ENCODE measurements around the gene TTC7B. TPM values are rescaled to one million over a fixed set of nuclear protein-coding genes. Genes with fewer than 3 reads are reported as not detected.
A peak's percentile ranks its signal among the peaks of the same experiment; 100 is the strongest.

Gene TTC7B
- total RNA-seq, 1 donor from 2014 or later: 20.6 TPM

DNA sequence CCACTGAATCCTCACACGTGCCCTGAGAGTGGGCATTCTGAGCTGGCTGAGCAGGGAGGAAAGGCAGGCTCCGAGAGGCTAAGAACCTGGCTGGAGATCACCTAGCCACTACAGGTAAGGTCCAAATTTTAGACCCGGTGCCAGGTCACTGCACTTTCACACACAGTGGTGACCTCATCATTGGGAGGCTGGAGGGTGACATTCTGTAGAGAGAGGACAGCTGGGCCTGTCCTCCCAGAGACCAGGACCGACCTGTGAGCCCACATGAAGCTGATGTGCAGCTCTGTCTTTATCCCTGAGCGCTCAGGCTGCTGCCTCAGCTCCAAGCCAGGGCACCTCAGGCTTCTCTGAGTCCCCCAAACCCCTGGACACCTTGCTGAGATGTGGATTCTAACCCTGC, 4.1 kb downstream of the TTC7B start:
- Mint-ChIP-seq H3K4me1 (peaks cover 38% of the 10 kb centered on the region), H3K36me3 (no peaks in the 10 kb centered on the region), H3K4me3 (no peak overlapping the region), H3K27ac (no peak overlapping the region), H3K9me3 (no peaks in the 10 kb centered on the region), H3K27me3 (ENCODE audit: insufficient read depth, low read depth) (peaks cover 7% of the 10 kb centered on the region)
- H3K27ac ChIP-seq: no peak overlapping the region
- peaks cover 18% of the 10 kb centered on the region for H3K27me3 ChIP-seq
- H4K20me1 ChIP-seq (ENCODE audit: low read depth): peaks cover 3% of the 10 kb centered on the region
- no peaks in the 10 kb centered on the region for H3K9me3 ChIP-seq (ENCODE audit: low read depth)
- H3K79me2 ChIP-seq (ENCODE audit: low read depth): no peaks in the 10 kb centered on the region
- H3K4me3 ChIP-seq: no peak overlapping the region
- no peaks in the 10 kb centered on the region for H3F3A ChIP-seq (ENCODE audit: low read depth)
- H2AFZ ChIP-seq (replicated peaks): no peak overlapping the region
- H3K36me3 ChIP-seq: no peaks in the 10 kb centered on the region
- H3K4me1 ChIP-seq: peaks cover 4% of the 10 kb centered on the region
- TF ChIP-seq EZH2phosphoT487 (IDR thresholded peaks at IDR 0.05) (no peak), EZH2 (IDR thresholded peaks at IDR 0.05) (no peak), CTCF (IDR thresholded peaks at IDR 0.05) (no peak)
- H3K9ac ChIP-seq: no peak overlapping the region
- no peak overlapping the region for H3K4me2 ChIP-seq
- no peak for DNase-seq (ENCODE audit: low spot score)

DNA sequence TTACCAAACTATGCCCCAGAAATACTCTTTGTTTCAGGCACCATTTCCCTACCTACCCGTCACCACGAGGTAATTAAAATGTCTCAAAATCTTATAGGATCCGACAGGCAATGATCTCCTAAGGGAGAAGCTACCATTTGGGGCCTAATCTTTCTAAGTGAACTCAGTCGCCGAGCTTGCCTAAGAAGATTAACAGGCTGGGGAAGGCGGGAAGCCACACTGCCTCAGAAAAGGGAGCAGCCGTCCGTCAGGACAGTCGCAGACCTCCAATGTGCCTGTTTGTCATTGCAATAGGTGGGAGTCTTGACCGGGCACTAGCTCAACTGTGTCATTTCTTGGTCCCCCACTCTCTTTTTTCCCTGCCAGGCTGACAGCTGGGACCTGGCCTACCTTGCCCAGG, 4.6 kb downstream of the TTC7B start:
- Histone ChIP-seq H3K79me2 (ENCODE audit: low read depth) (no peaks in the 10 kb centered on the region), H3K4me1 (peaks cover 4% of the 10 kb centered on the region), H3K27ac (no peak overlapping the region), H3F3A (ENCODE audit: low read depth) (no peaks in the 10 kb centered on the region), H3K4me3 (no peak overlapping the region), H3K9me3 (ENCODE audit: low read depth) (no peaks in the 10 kb centered on the region), H4K20me1 (ENCODE audit: low read depth) (peaks cover 3% of the 10 kb centered on the region), H3K27me3 (peaks cover 14% of the 10 kb centered on the region), H3K36me3 (no peaks in the 10 kb centered on the region), H3K4me2 (no peak overlapping the region), H2AFZ (replicated peaks) (no peak overlapping the region), H3K9ac (no peak overlapping the region)
- DNase-seq (ENCODE audit: low spot score): peak; percentile 66
- Mint-ChIP-seq H3K4me1 (peaks cover 39% of the 10 kb centered on the region), H3K9me3 (no peaks in the 10 kb centered on the region), H3K27ac (no peak overlapping the region), H3K4me3 (no peak overlapping the region), H3K27me3 (ENCODE audit: insufficient read depth, low read depth) (peaks cover 7% of the 10 kb centered on the region), H3K36me3 (no peaks in the 10 kb centered on the region)
- TF ChIP-seq EZH2 (IDR thresholded peaks at IDR 0.05) (no peak), CTCF (IDR thresholded peaks at IDR 0.05) (no peak), EZH2phosphoT487 (IDR thresholded peaks at IDR 0.05) (no peak)

DNA sequence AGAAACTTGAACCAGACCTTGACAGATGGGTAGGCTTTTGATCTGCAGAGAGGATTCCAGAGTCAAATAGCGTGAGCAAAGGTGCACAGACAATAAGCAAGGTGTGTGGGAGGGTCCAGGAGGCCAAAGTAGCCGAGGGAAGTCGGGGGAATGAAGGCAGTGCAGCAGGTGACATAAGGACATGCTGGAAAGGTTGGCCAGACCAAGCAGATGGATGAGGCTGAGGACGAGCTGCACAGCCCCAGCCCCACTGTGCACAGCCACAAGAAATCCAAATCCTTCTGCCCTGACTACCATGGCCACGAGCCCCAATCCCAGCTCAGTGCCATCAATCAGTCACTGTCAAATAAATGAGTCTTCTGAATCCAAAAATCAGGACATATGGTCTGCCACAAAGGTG, 5.4 kb downstream of the TTC7B start:
- Histone ChIP-seq H3K4me1 (peaks cover 4% of the 10 kb centered on the region), H2AFZ (replicated peaks) (no peak overlapping the region), H3K27me3 (peaks cover 14% of the 10 kb centered on the region), H3K9ac (no peak overlapping the region), H3F3A (ENCODE audit: low read depth) (no peaks in the 10 kb centered on the region), H3K4me2 (no peak overlapping the region), H3K27ac (no peak overlapping the region), H3K79me2 (ENCODE audit: low read depth) (no peaks in the 10 kb centered on the region), H4K20me1 (ENCODE audit: low read depth) (peaks cover 3% of the 10 kb centered on the region), H3K36me3 (no peaks in the 10 kb centered on the region), H3K9me3 (ENCODE audit: low read depth) (no peaks in the 10 kb centered on the region), H3K4me3 (no peak overlapping the region)
- H3K36me3 Mint-ChIP-seq: no peaks in the 10 kb centered on the region
- peaks cover 10% of the 10 kb centered on the region for H3K27me3 Mint-ChIP-seq (ENCODE audit: insufficient read depth, low read depth)
- H3K4me1 Mint-ChIP-seq: peaks cover 44% of the 10 kb centered on the region
- no peaks in the 10 kb centered on the region for H3K9me3 Mint-ChIP-seq
- no peak overlapping the region for H3K27ac Mint-ChIP-seq
- no peak for TF ChIP-seq CTCF (IDR thresholded peaks at IDR 0.05)
- no peak for TF ChIP-seq EZH2phosphoT487 (IDR thresholded peaks at IDR 0.05)
- TF ChIP-seq EZH2 (IDR thresholded peaks at IDR 0.05): no peak
- DNase-seq (ENCODE audit: low spot score): no peak
- H3K4me3 Mint-ChIP-seq: no peak overlapping the region

Measured in neural progenitor cell (in vitro differentiated cells).